Tibial artery (tissue), 4 donors: Measurements from ENCODE around the gene FCRLB.

Experiments
- DNase-seq, 2 donors: peaks; one replicate each; pipeline ENCODE4 v3.0.0-alpha.2; 2019
- H3K27ac ChIP-seq, 2 donors: fragments of 200-600 bp; sonication (generic) in 1 of 2; 1 replicate in 1 of 2; 2 replicates in 1 of 2; pipeline ENCODE4 v1.5.1; 2018 to 2019; ENCODE audit warnings: mild to moderate bottlenecking in 1 of 2
- H3K27me3 ChIP-seq, 2 donors: fragments of 200-600 bp; sonication (generic) in 1 of 2; one replicate each; pipeline versions ENCODE4 v1.5.1 to v1.6.0; 2016 to 2019
- H3K36me3 ChIP-seq, 3 donors: fragments of 200-600 bp; sonication (generic) in 2 of 3; one replicate each; pipeline ENCODE4 v1.5.1; 2016 to 2019; ENCODE audit warnings: mild to moderate bottlenecking in 2 of 3
- H3K4me1 ChIP-seq, 4 donors: fragments of 200-600 bp; sonication (generic) in 2 of 4; 1 replicate in 3 of 4; 2 replicates in 1 of 4; pipeline ENCODE4 v1.5.1; 2016 to 2019
- H3K4me3 ChIP-seq, 2 donors: fragments of 200-600 bp; sonication (generic) in 1 of 2; 1 replicate in 1 of 2; 2 replicates in 1 of 2; pipeline ENCODE4 v1.5.1; 2018 to 2019; ENCODE audit warnings: mild to moderate bottlenecking in 2 of 2
- H3K9me3 ChIP-seq, 3 donors: fragments of 200-600 bp; sonication (generic) in 1 of 3; one replicate each; pipeline ENCODE4 v1.5.1; 2016 to 2019
- CTCF ChIP-seq, 2 experiments: fragments of 200-600 bp in 1 of 2; fragments of 450-650 bp in 1 of 2; IDR thresholded peaks; one replicate each; pipeline ENCODE4 v1.5.1; 2017 to 2019; ENCODE audit warnings: antibody characterized with exemption in 2 of 2, mild to moderate bottlenecking in 1 of 2, moderate library complexity in 1 of 2
- intact Hi-C: fragments of 100-400 bp; cut with DNase I; formaldehyde crosslinking; loops from one replicate; pipeline ENCODE4 v1.15.0; 2023; ENCODE audit warnings: low total_unique reads

Gene FCRLB

GRCh38 chr1:161718559-161719324 is 2.6 kb upstream of the FCRLB start:
- DNase-seq = no peak
- Histone ChIP-seq H3K4me3 (no peak overlapping the region), H3K36me3 (no peaks in the 10 kb centered on the region), H3K4me1 (no peaks in the 10 kb centered on the region), H3K27ac (no peak overlapping the region), H3K9me3 (no peaks in the 10 kb centered on the region), H3K27me3 (peaks cover 0 to 20% of the 10 kb centered on the region in 2 donors)
- intact Hi-C loops = no loop called here
- TF ChIP-seq CTCF (IDR thresholded peaks at IDR 0.05) = no peak

GRCh38 chr1:161719325-161719611 is 2.1 kb upstream of the FCRLB start:
- H3K36me3 ChIP-seq = no peaks in the 10 kb centered on the region
- H3K4me3 ChIP-seq = no peak overlapping the region
- H3K27ac ChIP-seq = no peak overlapping the region
- peaks cover 0 to 20% of the 10 kb centered on the region in 2 donors for H3K27me3 ChIP-seq
- intact Hi-C loops = no loop called here
- no peaks in the 10 kb centered on the region for H3K9me3 ChIP-seq
- no peak for TF ChIP-seq CTCF (IDR thresholded peaks at IDR 0.05)
- H3K4me1 ChIP-seq = no peaks in the 10 kb centered on the region
- DNase-seq = no peak

GRCh38 chr1:161720422-161720821 is 922 bp upstream of the FCRLB start:
- intact Hi-C loops = no loop called here
- Histone ChIP-seq H3K9me3 (no peaks in the 10 kb centered on the region), H3K4me3 (no peak overlapping the region), H3K27ac (no peak overlapping the region), H3K4me1 (peaks cover 0 to 2% (median 2%) of the 10 kb centered on the region in 4 donors), H3K27me3 (peaks cover 0 to 20% of the 10 kb centered on the region in 2 donors), H3K36me3 (no peaks in the 10 kb centered on the region)
- no peak for DNase-seq
- no peak for TF ChIP-seq CTCF (IDR thresholded peaks at IDR 0.05)

- intact Hi-C loops = no loop called here
These were observed 497 bp downstream of the FCRLB start for GRCh38 chr1:161721738-161722343.

GRCh38 chr1:161722406-161722805 is 1.1 kb downstream of the FCRLB start:
- Histone ChIP-seq H3K4me3 (no peak overlapping the region), H3K4me1 (peaks cover 0 to 18% (median 9%) of the 10 kb centered on the region in 4 donors), H3K27ac (no peak overlapping the region), H3K27me3 (peaks cover 0 to 9% of the 10 kb centered on the region in 2 donors), H3K9me3 (no peaks in the 10 kb centered on the region), H3K36me3 (no peaks in the 10 kb centered on the region)
- no peak for TF ChIP-seq CTCF (IDR thresholded peaks at IDR 0.05)
- intact Hi-C loops = no loop called here
- no peak for DNase-seq

More at GRCh38 chr1:161721738-161722343, 497 bp downstream of the FCRLB start:
- Histone ChIP-seq H3K9me3 (no peaks in the 10 kb centered on the region), H3K27ac (no peak overlapping the region), H3K4me3 (no peak overlapping the region), H3K27me3 (peaks cover 0 to 10% of the 10 kb centered on the region in 2 donors), H3K36me3 (no peaks in the 10 kb centered on the region), H3K4me1 (peaks cover 0 to 14% (median 8%) of the 10 kb centered on the region in 4 donors)
- DNase-seq = no peak
- no peak for TF ChIP-seq CTCF (IDR thresholded peaks at IDR 0.05)
